Neural cell (in vitro differentiated cells): ENCODE data around the gene ELOB. TPM values are rescaled to one million over a fixed set of nuclear protein-coding genes. Genes with fewer than 3 reads are reported as not detected.

Experiments used
- H2AFZ ChIP-seq: fragments of 200-600, 300-800 bp; sonication (generic), shearing (Covaris generic); 2 replicates; pipeline ENCODE4 v1.6.0; 2014; ENCODE audit warnings: low read depth, mild to moderate bottlenecking, antibody characterized with exemption, low read length, moderate library complexity
- H3F3A ChIP-seq: fragments of 200-600 bp; shearing (Covaris generic); 2 replicates; pipeline ENCODE4 v1.6.1; 2016; ENCODE audit warnings: mild to moderate bottlenecking, moderate library complexity, mixed read lengths, antibody characterized with exemption, low read length; ENCODE audit not compliant: insufficient read depth, poor library complexity, severe bottlenecking
- H3K27ac ChIP-seq: fragments of 200-600, 300-800 bp; sonication (generic), shearing (Covaris generic); 2 replicates; pipeline ENCODE4 v1.5.1; 2014; ENCODE audit warnings: mild to moderate bottlenecking, low read length, moderate library complexity
- H3K27me3 ChIP-seq: fragments of 300-800, 200-600 bp; sonication (generic), shearing (Covaris generic); 2 replicates; pipeline ENCODE4 v1.6.0; 2014; ENCODE audit warnings: mild to moderate bottlenecking, low read depth, low read length, moderate library complexity; ENCODE audit not compliant: insufficient read depth
- H3K36me3 ChIP-seq: fragments of 300-800, 200-600 bp; sonication (generic), shearing (Covaris generic); 2 replicates; pipeline ENCODE4 v1.5.1; 2014; ENCODE audit warnings: mild to moderate bottlenecking, antibody characterized with exemption, low read length, moderate library complexity; ENCODE audit not compliant: insufficient read depth
- H3K4me2 ChIP-seq: fragments of 300-800, 200-600 bp; sonication (generic), shearing (Covaris generic); 2 replicates; pipeline ENCODE4 v1.6.0; 2014; ENCODE audit warnings: mild to moderate bottlenecking, low read length
- H3K4me3 ChIP-seq: fragments of 300-800, 200-600 bp; sonication (generic), shearing (Covaris generic); 2 replicates; pipeline ENCODE4 v1.5.1; 2014; ENCODE audit warnings: mild to moderate bottlenecking, low read length, moderate library complexity
- H3K79me2 ChIP-seq: fragments of 200-600 bp; shearing (Covaris generic); replicated peaks from 2 replicates; pipeline ENCODE4 v1.6.0; 2014; ENCODE audit warnings: mild to moderate bottlenecking, low read length, moderate library complexity; ENCODE audit not compliant: insufficient read depth
- H3K9ac ChIP-seq: fragments of 300-800, 200-600 bp; sonication (generic), shearing (Covaris generic); 2 replicates; pipeline ENCODE4 v1.6.1; 2016; ENCODE audit warnings: mild to moderate bottlenecking, low read length, mixed read lengths
- H3K9me2 ChIP-seq: fragments of 200-600 bp; shearing (Covaris generic); 2 replicates; pipeline ENCODE4 v1.6.1; 2016; ENCODE audit warnings: mild to moderate bottlenecking, low read length, mixed read lengths; ENCODE audit not compliant: insufficient read depth
- H3K9me3 ChIP-seq: fragments of 200-600, 300-800 bp; sonication (generic), shearing (Covaris generic); 2 replicates; pipeline ENCODE4 v1.6.1; 2016; ENCODE audit warnings: mild to moderate bottlenecking, mixed run types, low read length, moderate library complexity, mixed read lengths
- H4K20me1 ChIP-seq: fragments of 200-600 bp; shearing (Covaris generic); 2 replicates; pipeline ENCODE4 v1.6.1; 2016; ENCODE audit warnings: mild to moderate bottlenecking, mixed run types; ENCODE audit not compliant: insufficient read depth
- EP300 ChIP-seq: fragments of 450-650 bp; conservative IDR thresholded peaks from 2 replicates; pipeline ENCODE4 v1.6.1; 2014; ENCODE audit warnings: antibody characterized with exemption, mild to moderate bottlenecking, moderate library complexity; ENCODE audit not compliant: poor library complexity, severe bottlenecking
- EZH2 ChIP-seq: fragments of 200-600, 300-800 bp; shearing (Covaris generic), sonication (generic); IDR thresholded peaks from 2 replicates; pipeline ENCODE4 v1.6.1; 2014; ENCODE audit warnings: antibody characterized with exemption, low read length, borderline replicate concordance, mild to moderate bottlenecking; ENCODE audit not compliant: insufficient read depth, poor library complexity, severe bottlenecking
- MXI1 ChIP-seq: fragments of 450-650 bp; conservative IDR thresholded peaks from 2 replicates; pipeline ENCODE4 v1.6.1; 2014; ENCODE audit warnings: antibody characterized with exemption, mild to moderate bottlenecking; ENCODE audit not compliant: poor library complexity, severe bottlenecking
- POLR2AphosphoS5 ChIP-seq: IDR thresholded peaks from 2 replicates; pipeline ENCODE4 v1.6.1; 2012
- RAD21 ChIP-seq: fragments of 450-650 bp; conservative IDR thresholded peaks from 2 replicates; pipeline ENCODE4 v1.6.1; 2014; ENCODE audit warnings: antibody characterized with exemption, mild to moderate bottlenecking, moderate library complexity
- TAF1 ChIP-seq: IDR thresholded peaks from 2 replicates; pipeline ENCODE4 v1.6.1; 2012; ENCODE audit warnings: low read depth
- polyA plus RNA-seq: library from polyadenylated mRNA; depleted of rRNA; stranded (reverse); fragments of >200 nt; gene quantifications from 2 replicates; pipeline ENCODE4 v1.2.3, GENCODE V29; 2014
- TF ChIP-seq, protein P1 (sequence below): fragments of 450-650 bp; IDR thresholded peaks from 2 replicates; pipeline ENCODE4 v1.5.1; 2014; ENCODE audit warnings: antibody characterized with exemption, mild to moderate bottlenecking, moderate library complexity; ENCODE audit not compliant: poor library complexity, severe bottlenecking
- TF ChIP-seq, protein P2 (sequence below): IDR thresholded peaks from 2 replicates; pipeline ENCODE4 v1.6.1; 2012; ENCODE audit warnings: borderline replicate concordance

Gene ELOB
- polyA plus RNA-seq, 1 donor from 2014 or later, result 513 TPM

DNA sequence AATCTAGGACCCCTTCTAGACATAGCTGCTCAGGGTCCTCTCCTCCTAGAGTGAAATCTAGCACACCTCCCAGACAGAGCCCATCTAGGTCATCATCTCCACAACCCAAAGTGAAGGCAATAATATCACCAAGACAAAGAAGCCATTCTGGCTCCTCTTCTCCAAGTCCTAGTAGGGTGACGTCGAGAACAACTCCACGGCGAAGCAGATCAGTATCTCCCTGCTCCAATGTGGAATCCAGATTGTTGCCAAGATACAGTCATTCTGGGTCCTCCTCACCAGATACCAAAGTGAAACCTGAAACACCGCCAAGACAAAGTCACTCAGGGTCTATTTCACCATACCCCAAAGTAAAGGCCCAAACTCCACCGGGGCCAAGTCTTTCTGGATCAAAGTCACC is 13.9 kb downstream of the ELOB start:
- peaks cover 81% of the 10 kb centered on the region for H3K36me3 ChIP-seq
- TF ChIP-seq, protein P1, sequence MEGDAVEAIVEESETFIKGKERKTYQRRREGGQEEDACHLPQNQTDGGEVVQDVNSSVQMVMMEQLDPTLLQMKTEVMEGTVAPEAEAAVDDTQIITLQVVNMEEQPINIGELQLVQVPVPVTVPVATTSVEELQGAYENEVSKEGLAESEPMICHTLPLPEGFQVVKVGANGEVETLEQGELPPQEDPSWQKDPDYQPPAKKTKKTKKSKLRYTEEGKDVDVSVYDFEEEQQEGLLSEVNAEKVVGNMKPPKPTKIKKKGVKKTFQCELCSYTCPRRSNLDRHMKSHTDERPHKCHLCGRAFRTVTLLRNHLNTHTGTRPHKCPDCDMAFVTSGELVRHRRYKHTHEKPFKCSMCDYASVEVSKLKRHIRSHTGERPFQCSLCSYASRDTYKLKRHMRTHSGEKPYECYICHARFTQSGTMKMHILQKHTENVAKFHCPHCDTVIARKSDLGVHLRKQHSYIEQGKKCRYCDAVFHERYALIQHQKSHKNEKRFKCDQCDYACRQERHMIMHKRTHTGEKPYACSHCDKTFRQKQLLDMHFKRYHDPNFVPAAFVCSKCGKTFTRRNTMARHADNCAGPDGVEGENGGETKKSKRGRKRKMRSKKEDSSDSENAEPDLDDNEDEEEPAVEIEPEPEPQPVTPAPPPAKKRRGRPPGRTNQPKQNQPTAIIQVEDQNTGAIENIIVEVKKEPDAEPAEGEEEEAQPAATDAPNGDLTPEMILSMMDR, result no peak
- TF ChIP-seq POLR2AphosphoS5, result peak; percentile 12
- H3K9me3 ChIP-seq, result peaks cover 26% of the 10 kb centered on the region
- H3K27me3 ChIP-seq, result no peaks in the 10 kb centered on the region
- no peak overlapping the region for H2AFZ ChIP-seq
- H3K4me2 ChIP-seq, result no peak overlapping the region
- H3F3A ChIP-seq, result no peaks in the 10 kb centered on the region
- no peaks in the 10 kb centered on the region for H3K9me2 ChIP-seq
- H3K27ac ChIP-seq, result no peak overlapping the region
- peaks cover 37% of the 10 kb centered on the region for H3K79me2 ChIP-seq
- H3K4me3 ChIP-seq, result no peak overlapping the region
- H3K9ac ChIP-seq, result no peak overlapping the region
- H4K20me1 ChIP-seq, result no peaks in the 10 kb centered on the region

DNA sequence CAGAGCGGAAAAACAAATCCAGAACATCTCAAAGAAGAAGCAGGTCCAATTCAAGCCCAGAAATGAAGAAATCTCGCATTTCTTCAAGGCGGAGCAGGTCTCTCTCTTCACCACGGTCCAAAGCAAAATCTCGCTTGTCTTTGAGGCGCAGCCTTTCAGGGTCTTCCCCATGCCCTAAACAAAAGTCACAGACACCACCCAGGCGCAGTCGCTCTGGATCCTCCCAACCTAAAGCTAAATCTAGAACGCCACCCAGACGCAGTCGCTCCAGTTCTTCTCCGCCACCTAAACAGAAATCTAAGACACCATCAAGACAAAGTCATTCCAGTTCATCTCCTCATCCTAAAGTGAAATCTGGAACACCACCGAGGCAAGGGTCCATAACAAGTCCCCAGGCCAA is 14.4 kb downstream of the ELOB start:
- Histone ChIP-seq H3K9me2 (no peaks in the 10 kb centered on the region), H2AFZ (no peak overlapping the region), H3K27ac (no peak overlapping the region), H3K27me3 (no peaks in the 10 kb centered on the region), H4K20me1 (no peaks in the 10 kb centered on the region), H3K4me3 (no peak overlapping the region), H3F3A (no peaks in the 10 kb centered on the region), H3K36me3 (peaks cover 77% of the 10 kb centered on the region), H3K9ac (no peak overlapping the region), H3K9me3 (peaks cover 26% of the 10 kb centered on the region), H3K4me2 (no peak overlapping the region), H3K79me2 (peaks cover 38% of the 10 kb centered on the region)
- TF ChIP-seq EP300, result no peak
- TF ChIP-seq POLR2AphosphoS5, result no peak
- TF ChIP-seq EZH2, result no peak
- no peak for TF ChIP-seq RAD21
- TF ChIP-seq, protein P2, sequence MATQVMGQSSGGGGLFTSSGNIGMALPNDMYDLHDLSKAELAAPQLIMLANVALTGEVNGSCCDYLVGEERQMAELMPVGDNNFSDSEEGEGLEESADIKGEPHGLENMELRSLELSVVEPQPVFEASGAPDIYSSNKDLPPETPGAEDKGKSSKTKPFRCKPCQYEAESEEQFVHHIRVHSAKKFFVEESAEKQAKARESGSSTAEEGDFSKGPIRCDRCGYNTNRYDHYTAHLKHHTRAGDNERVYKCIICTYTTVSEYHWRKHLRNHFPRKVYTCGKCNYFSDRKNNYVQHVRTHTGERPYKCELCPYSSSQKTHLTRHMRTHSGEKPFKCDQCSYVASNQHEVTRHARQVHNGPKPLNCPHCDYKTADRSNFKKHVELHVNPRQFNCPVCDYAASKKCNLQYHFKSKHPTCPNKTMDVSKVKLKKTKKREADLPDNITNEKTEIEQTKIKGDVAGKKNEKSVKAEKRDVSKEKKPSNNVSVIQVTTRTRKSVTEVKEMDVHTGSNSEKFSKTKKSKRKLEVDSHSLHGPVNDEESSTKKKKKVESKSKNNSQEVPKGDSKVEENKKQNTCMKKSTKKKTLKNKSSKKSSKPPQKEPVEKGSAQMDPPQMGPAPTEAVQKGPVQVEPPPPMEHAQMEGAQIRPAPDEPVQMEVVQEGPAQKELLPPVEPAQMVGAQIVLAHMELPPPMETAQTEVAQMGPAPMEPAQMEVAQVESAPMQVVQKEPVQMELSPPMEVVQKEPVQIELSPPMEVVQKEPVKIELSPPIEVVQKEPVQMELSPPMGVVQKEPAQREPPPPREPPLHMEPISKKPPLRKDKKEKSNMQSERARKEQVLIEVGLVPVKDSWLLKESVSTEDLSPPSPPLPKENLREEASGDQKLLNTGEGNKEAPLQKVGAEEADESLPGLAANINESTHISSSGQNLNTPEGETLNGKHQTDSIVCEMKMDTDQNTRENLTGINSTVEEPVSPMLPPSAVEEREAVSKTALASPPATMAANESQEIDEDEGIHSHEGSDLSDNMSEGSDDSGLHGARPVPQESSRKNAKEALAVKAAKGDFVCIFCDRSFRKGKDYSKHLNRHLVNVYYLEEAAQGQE, result no peak
- no peak for TF ChIP-seq MXI1
- no peak for TF ChIP-seq TAF1
- TF ChIP-seq, protein P1, result no peak
